GM12873 (cell line): Measurements from ENCODE around the gene GPA33.
A peak's percentile ranks its signal among the peaks of the same experiment; 100 is the strongest.

Experiments
- CTCF ChIP-seq: IDR thresholded peaks from 2 replicates; pipeline ENCODE4 v1.5.1; 2012; ENCODE audit warnings: low read depth, mild to moderate bottlenecking, moderate library complexity, low read length, control low read depth; ENCODE audit not compliant: insufficient read depth; ENCODE audit errors: missing control alignments

The GPA33 gene

GRCh38 chr1:167064621-167065020 is 25.6 kb downstream of the GPA33 start:
- no peak for TF ChIP-seq CTCF

- no peak for TF ChIP-seq CTCF
Measured at GRCh38 chr1:167061073-167061464, 29.1 kb downstream of the GPA33 start.

DNA sequence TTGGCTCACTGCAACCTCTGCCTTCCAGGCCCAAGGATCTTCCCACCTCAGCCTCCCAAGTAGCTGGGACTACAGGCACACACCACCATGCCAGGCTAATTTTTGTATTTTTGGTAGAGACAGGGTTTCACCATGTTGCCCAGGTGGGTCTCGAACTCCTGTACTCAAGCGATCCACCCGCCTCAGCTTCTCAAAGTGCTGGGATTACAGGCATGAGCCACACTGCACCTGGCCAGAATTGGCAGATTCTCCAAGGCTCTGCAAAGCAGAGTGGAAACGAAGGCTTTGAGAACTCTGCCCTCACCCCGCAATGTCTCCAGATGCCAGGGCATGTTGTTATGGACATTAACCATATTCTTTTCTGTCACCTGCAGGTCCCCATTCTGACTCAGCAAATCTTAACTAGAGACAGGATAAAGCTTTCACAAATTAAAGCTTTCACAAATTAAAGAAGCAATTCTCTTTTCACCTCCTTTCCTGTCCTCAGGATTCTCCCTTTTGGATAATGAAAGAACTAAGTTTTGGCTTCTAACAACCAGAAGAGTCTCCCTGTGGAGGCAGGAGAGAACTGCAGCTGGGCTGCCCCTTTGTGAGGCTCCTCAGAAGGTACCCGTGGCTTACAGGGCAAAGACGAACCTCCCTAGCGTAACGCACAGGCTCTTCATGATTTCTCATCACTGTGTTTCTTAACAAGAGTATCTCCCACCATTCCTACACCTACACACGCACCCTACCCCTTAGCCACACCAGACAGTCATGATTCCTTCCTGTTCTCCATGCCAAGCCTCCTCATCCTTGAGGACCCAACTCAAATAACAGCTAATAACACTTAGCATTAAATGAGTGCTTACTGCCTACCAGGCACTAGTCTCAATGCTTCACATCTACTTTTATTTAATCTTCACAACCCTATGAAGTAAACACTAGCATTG is 29.8 kb downstream of the GPA33 start:
- TF ChIP-seq CTCF = peak; percentile 53

DNA sequence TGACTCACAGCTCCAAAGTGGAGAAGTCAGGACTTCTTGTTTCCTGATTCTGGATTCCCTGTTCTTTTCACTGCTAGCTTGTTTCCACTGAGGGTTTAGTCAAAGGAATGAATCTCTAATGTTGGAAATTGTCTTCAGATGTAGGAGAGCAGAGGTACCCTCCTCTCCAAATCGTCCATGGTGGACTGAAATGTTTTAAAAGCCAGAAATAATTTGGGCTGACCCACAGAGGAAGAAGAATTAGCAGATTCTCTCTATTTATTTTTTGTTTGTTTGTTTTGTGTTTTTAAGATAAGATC is 30.4 kb downstream of the GPA33 start:
- TF ChIP-seq CTCF = no peak

- peak; percentile 97 for TF ChIP-seq CTCF
Measured at GRCh38 chr1:167059045-167059808, 30.9 kb downstream of the GPA33 start.

DNA sequence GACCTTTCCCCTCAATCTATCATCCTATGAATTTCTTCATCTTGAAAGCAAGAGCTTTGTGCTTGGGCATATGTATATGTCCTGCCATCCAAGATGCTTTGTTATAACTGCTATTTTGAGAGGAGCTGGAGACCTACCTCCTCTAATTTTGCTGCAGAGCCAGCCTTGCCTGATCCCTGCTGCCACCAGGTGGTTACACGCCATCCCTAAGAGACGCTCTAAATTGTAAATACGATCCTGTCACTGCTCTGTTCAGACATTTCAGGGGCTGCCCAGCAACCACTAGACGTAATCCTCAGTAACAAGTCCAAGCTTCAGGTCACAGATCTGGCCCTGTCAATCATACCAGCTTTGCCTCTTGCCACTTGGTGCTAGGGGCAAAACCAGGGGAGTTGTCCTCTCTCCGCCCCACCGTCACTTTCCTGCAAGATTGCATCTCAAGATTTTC is 32.9 kb downstream of the GPA33 start:
- TF ChIP-seq CTCF = peak; percentile 76

DNA sequence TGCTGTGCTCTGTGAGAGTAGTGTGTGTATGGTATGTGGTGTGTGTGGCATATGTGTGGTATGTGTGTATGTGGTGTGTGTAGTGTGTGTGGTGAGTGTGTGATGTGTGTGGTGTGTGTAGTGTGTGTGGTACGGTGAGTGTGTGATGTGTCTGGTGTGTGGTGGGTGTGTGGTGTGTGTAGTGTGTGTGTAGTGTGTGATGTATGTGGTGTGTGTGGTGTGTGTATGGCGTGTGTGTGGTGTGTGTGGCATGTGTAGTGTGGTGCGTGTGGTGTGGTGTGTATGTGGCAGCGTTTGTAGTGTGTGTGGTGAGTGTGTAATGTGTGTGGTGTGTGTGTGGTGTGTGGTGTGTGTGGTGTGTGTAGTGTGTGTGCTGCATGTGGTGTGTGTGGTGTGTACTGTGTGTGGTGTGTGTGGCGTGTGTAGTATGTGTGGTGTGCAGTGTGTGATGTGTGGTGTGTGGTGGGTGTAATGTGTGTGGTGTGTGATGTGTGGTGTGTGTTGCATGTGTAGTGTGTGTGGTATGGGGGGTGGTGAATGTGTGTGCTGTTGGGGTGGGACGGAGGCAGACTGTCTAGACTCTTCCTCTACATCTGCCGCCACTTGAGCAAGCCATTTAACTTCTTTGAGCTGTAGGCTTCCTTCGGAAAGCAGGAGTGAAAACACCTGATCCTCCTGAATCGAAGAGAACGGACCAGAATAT is 33.5 kb downstream of the GPA33 start:
- TF ChIP-seq CTCF = no peak
